ENCODE data around the gene PEX1.
"Not testable (repeated sequence)": the region's sequence is repeated elsewhere in the genome, so short reads cannot be mapped to it uniquely, and the experiment has no call there.

The PEX1 gene

GRCh38 chr7:92487804-92488203 is 40.5 kb downstream of the PEX1 start:
- no peak for DNase-seq (ENCODE audit: low spot score)
- TF ChIP-seq CTCF (IDR thresholded peaks at IDR 0.05; ENCODE audit: borderline replicate concordance, control extremely low read depth, extremely low read depth, insufficient read depth, missing control alignments): no peak
- in situ Hi-C loops (cut with MboI; ENCODE audit: low sequenced_read_pairs, unreplicated experiment): no loop called here

GRCh38 chr7:92485974-92486373 is 42.3 kb downstream of the PEX1 start:
- no peak for DNase-seq (ENCODE audit: low spot score)
- no peak for TF ChIP-seq CTCF (IDR thresholded peaks at IDR 0.05; ENCODE audit: borderline replicate concordance, control extremely low read depth, extremely low read depth, insufficient read depth, missing control alignments)
- in situ Hi-C loops (cut with MboI; ENCODE audit: low sequenced_read_pairs, unreplicated experiment): no loop called here

GRCh38 chr7:92485267-92485892 is 42.9 kb downstream of the PEX1 start:
- TF ChIP-seq CTCF (IDR thresholded peaks at IDR 0.05; ENCODE audit: borderline replicate concordance, control extremely low read depth, extremely low read depth, insufficient read depth, missing control alignments): no peak
- no peak for DNase-seq (ENCODE audit: low spot score)
- in situ Hi-C loops (cut with MboI; ENCODE audit: low sequenced_read_pairs, unreplicated experiment): no loop called here

DNA sequence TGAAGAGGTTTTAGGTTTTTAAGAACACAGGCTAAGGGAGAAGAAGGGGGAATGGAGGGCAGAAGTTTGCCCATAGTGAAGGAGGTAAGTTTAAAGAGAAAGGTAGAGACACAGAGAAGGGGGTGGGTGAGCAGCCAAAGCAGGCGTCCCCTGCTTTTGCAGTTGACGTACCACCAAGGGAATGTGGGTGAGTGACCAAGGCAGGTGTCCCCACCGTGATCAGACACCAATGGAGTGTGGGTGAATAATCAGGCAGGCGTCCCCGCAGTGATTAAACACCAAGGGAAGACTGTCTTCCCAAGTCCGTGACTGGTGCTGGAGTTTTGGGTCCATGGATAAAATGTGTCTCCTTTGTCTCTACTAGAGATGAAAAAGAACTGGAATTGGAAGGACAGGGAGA is 44.1 kb downstream of the PEX1 start:
- DNase-seq (ENCODE audit: low spot score); in situ Hi-C loops (cut with MboI; ENCODE audit: low sequenced_read_pairs, unreplicated experiment): not testable (repeated sequence)

- in situ Hi-C loops (cut with MboI; ENCODE audit: low sequenced_read_pairs, unreplicated experiment); DNase-seq (ENCODE audit: low spot score): not testable (repeated sequence)
Observed at GRCh38 chr7:92483624-92484023, 44.7 kb downstream of the PEX1 start.

DNA sequence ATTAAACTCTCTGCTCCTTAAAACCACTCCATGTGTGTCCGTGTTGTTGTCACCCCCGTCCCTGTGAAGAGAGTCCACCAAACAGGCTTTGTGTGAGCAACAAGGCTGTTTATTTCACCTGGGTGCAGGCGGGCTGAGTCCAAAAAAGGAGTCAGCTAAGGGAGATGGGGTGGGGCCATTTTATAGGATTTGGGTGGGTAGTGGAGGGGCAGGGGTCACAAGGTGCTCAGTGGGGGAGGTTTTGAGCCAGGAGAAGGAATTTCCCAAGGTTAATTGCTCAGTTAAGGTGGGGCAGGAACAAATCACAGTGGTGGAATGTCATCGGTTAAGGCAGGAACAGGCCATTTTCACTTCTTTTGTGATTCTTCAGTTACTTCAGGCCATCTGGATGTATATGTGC is 49.2 kb downstream of the PEX1 start:
- DNase-seq (ENCODE audit: low spot score); in situ Hi-C loops (cut with MboI; ENCODE audit: low sequenced_read_pairs, unreplicated experiment): not testable (repeated sequence)

DNA sequence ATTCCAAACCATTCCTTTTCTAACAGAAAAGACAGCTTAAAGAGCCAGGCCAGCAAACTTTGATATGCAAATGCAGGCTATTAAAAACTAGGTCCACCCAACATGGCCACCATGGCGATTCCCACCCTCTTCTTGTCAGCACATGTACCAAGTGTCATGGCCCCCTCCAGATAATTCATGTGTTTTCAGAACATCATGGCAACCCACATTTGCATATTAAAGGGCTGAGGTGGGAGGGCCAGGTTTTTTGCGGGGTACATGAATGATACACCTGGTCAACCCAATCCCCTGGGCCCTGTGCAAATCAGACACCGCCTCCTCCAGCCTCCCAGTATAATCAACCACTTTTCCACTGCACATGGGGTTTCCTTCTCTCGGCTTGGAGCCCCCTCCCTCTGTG is 49.6 kb downstream of the PEX1 start:
- in situ Hi-C loops (cut with MboI; ENCODE audit: low sequenced_read_pairs, unreplicated experiment): no loop called here
- TF ChIP-seq CTCF (IDR thresholded peaks at IDR 0.05; ENCODE audit: borderline replicate concordance, control extremely low read depth, extremely low read depth, insufficient read depth, missing control alignments): no peak
- no peak for DNase-seq (ENCODE audit: low spot score)

- no peak for TF ChIP-seq CTCF (IDR thresholded peaks at IDR 0.05; ENCODE audit: borderline replicate concordance, control extremely low read depth, extremely low read depth, insufficient read depth, missing control alignments)
- in situ Hi-C loops (cut with MboI; ENCODE audit: low sequenced_read_pairs, unreplicated experiment): no loop called here
- DNase-seq (ENCODE audit: low spot score): no peak
Observed at GRCh38 chr7:92478095-92478494, 50.2 kb downstream of the PEX1 start.

- in situ Hi-C loops (cut with MboI; ENCODE audit: low sequenced_read_pairs, unreplicated experiment); DNase-seq (ENCODE audit: low spot score): not testable (repeated sequence)
Observed at GRCh38 chr7:92477681-92478080, 50.6 kb downstream of the PEX1 start, which contains the start of gene ERVW-1. ERVW-1 (minus strand) TSS chr7:92477946; CDS start chr7:92470381, 7,565 bp downstream.

DNA sequence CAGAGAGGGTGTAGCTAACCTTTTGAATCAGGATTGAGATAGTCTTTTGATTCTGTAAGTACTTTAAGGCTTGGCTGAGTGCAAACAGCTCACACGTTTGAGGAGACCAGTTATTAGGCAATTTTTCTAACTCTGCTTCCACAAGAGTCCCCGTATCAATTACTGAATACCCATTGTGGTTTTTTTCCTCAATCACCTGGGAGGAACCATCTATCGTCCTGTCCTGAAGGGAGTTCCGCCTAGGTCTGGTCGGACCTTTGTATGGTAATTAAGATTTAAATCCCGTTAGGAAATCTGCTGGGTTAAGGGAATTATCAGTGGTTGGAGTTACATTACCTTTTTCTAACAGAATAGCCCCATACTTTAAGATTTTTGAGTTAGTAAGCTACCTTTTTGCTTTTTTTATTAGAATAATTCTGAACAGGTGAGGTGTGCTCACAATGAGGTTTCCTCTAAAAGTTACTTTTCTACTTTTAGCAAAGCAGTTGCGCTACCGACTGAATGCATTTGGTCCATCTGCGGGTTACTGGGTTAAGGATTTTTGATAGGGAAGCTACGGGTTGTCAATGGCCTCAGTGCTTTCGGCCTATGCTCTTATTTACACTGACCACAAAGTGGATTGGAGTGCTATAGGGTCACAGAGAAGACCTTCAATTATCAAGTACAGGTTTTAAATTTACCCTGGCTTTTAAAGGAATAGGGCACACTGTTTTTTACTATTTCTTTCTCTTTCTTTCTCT is 52.3 kb downstream of the PEX1 start:
- in situ Hi-C loops (cut with MboI; ENCODE audit: low sequenced_read_pairs, unreplicated experiment): not testable (repeated sequence)

GRCh38 chr7:92475261-92475770 is 53.0 kb downstream of the PEX1 start:
- in situ Hi-C loops (cut with MboI; ENCODE audit: low sequenced_read_pairs, unreplicated experiment); DNase-seq (ENCODE audit: low spot score): not testable (repeated sequence)

More for the DNA sequence above, 52.3 kb downstream of the PEX1 start:
- DNase-seq (ENCODE audit: low spot score): not testable (repeated sequence)

DNA sequence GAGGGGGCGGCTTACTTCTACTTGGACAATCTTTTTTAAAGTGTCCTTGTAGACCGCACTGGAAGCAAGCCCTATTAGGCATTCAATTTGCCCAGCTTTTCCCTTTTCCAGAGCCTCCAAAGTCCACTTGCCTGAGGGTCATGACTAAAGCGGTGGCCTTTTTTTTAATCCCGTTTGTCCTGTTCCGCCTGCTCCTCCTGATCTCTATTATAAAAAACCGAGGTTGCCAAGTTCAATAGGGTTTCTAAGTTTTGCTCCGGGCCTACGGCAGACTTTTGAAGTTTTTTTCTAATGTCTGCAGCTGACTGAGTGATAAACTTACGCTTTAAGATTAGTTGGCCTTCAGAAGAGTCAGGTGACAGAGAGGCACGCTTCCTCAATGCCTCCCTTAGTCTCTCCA is 54.3 kb downstream of the PEX1 start:
- in situ Hi-C loops (cut with MboI; ENCODE audit: low sequenced_read_pairs, unreplicated experiment); DNase-seq (ENCODE audit: low spot score): not testable (repeated sequence)
